GM12878 (cell line): ENCODE data around the gene CNOT10. TPM values are rescaled to one million over a fixed set of nuclear protein-coding genes. Genes with fewer than 3 reads are reported as not detected.

Experiments
- BACH1 ChIP-seq: fragments of 450-650 bp; IDR thresholded peaks from 2 replicates; pipeline ENCODE4 v1.6.1; 2017; ENCODE audit warnings: mild to moderate bottlenecking, borderline replicate concordance
- BRCA1 ChIP-seq: IDR thresholded peaks from 2 replicates; pipeline ENCODE4 v1.6.1; 2011; ENCODE audit warnings: low read depth, low read length, improper control_type of control experiment
- CBFB ChIP-seq: IDR thresholded peaks from 2 replicates; pipeline ENCODE4 v1.6.1; 2016; ENCODE audit warnings: antibody characterized with exemption, low read depth
- CREM ChIP-seq: IDR thresholded peaks from 2 replicates; pipeline ENCODE4 v1.6.1; 2014; ENCODE audit warnings: antibody characterized with exemption, low read depth
- DPF2 ChIP-seq: fragments of 450-650 bp; IDR thresholded peaks from 2 replicates; pipeline ENCODE4 v1.6.1; 2017; ENCODE audit warnings: mild to moderate bottlenecking
- EGR1 ChIP-seq, 2 experiments: IDR thresholded peaks; 1 replicate in 1 of 2; 2 replicates in 1 of 2; pipeline ENCODE4 v1.6.1; 2011 to 2012; ENCODE audit warnings: low read depth in 2 of 2, low read length in 2 of 2, borderline replicate concordance in 1 of 2, mild to moderate bottlenecking in 1 of 2, moderate library complexity in 1 of 2
- HDAC2 ChIP-seq: fragments of 200-600 bp; sonication (generic); IDR thresholded peaks from 2 replicates; pipeline ENCODE4 v1.6.1; 2017
- HDAC6 ChIP-seq: fragments of 200-600 bp; sonication (generic); IDR thresholded peaks from one replicate; pipeline ENCODE4 v1.8.0; 2017; ENCODE audit warnings: antibody characterized with exemption; ENCODE audit not compliant: unreplicated experiment
- IKZF2 ChIP-seq, 2 experiments: fragments of 450-650 bp; IDR thresholded peaks; 2 replicates each; pipeline ENCODE4 v1.6.1; 2017; ENCODE audit warnings: mild to moderate bottlenecking in 2 of 2, moderate library complexity in 2 of 2
- NFXL1 ChIP-seq: fragments of 450-650 bp; IDR thresholded peaks from 2 replicates; pipeline ENCODE4 v1.6.1; 2017; ENCODE audit warnings: antibody characterized with exemption, mild to moderate bottlenecking, borderline replicate concordance
- NR2F1 ChIP-seq: fragments of 450-650 bp; conservative IDR thresholded peaks from 2 replicates; pipeline ENCODE4 v1.6.1; 2017; ENCODE audit warnings: mild to moderate bottlenecking
- PAX5 ChIP-seq: IDR thresholded peaks from 2 replicates; pipeline ENCODE4 v1.6.1; 2011; ENCODE audit warnings: low read depth, low read length, borderline replicate concordance
- POLR2A ChIP-seq: IDR thresholded peaks from 2 replicates; pipeline ENCODE4 v1.6.1; 2011; ENCODE audit warnings: low read depth, mild to moderate bottlenecking, low read length
- RUNX3 ChIP-seq: IDR thresholded peaks from 2 replicates; pipeline ENCODE4 v1.6.1; 2012; ENCODE audit warnings: low read length, inconsistent platforms
- SPI1 ChIP-seq: IDR thresholded peaks from 2 replicates; pipeline ENCODE4 v1.6.1; 2011; ENCODE audit warnings: low read depth, mild to moderate bottlenecking, low read length, moderate library complexity, borderline replicate concordance; ENCODE audit not compliant: insufficient read depth
- STAT1 ChIP-seq: fragments of 450-650 bp; conservative IDR thresholded peaks from 2 replicates; pipeline ENCODE4 v1.6.1; 2014; ENCODE audit warnings: antibody characterized with exemption, mild to moderate bottlenecking
- TBL1XR1 ChIP-seq: IDR thresholded peaks from 2 replicates; pipeline ENCODE4 v1.6.1; 2012; ENCODE audit warnings: low read depth, low read length, improper control_type of control experiment
- TCF12 ChIP-seq: IDR thresholded peaks from 2 replicates; pipeline ENCODE4 v1.6.1; 2011; ENCODE audit warnings: low read depth, mild to moderate bottlenecking, low read length
- ZNF207 ChIP-seq: fragments of 450-650 bp; IDR thresholded peaks from 2 replicates; pipeline ENCODE4 v1.6.1; 2014; ENCODE audit warnings: antibody characterized with exemption, mild to moderate bottlenecking, borderline replicate concordance
- ZNF217 ChIP-seq: fragments of 450-650 bp; IDR thresholded peaks from 2 replicates; pipeline ENCODE4 v1.6.1; 2017; ENCODE audit warnings: antibody characterized with exemption, mild to moderate bottlenecking
- polyA plus RNA-seq, 11 experiments: library from polyadenylated mRNA; depleted of rRNA in 4 of 11; unstranded in 6 of 11; stranded (reverse) in 5 of 11; fragments of >200 nt; fragmentation: Nextera tagmentation in 4 of 11; fragmentation: Illumina TruSeq in 1 of 11; extraction: Ambion mirVana in 4 of 11; extraction: Trizol in 1 of 11; gene quantifications; 1 replicate in 1 of 11; 2 replicates in 10 of 11; pipeline versions ENCODE4 v1.2.1 to v1.2.3, GENCODE V29; 2011 to 2016; ENCODE audit warnings: inconsistent platforms in 2 of 11, missing spikeins in 2 of 11, low read depth in 1 of 11
- total RNA-seq, 4 experiments: library from RNA; depleted of rRNA in 3 of 4; stranded (reverse); fragments of >200 nt in 3 of 4; fragmentation: Illumina TruSeq in 1 of 4; extraction: Trizol in 1 of 4; gene quantifications; 2 replicates each; pipeline versions ENCODE4 v1.2.1 to v1.2.3, GENCODE V29; 2013 to 2021
- TF ChIP-seq, protein P1 (sequence below): IDR thresholded peaks from 2 replicates; pipeline ENCODE4 v1.6.1; 2011; ENCODE audit warnings: borderline replicate concordance, low read depth, mild to moderate bottlenecking, moderate library complexity, mixed read lengths, low read length; ENCODE audit not compliant: insufficient read depth; ENCODE audit errors: extremely low read length
- TF ChIP-seq, protein P2 (sequence below): fragments of 150-350 bp; IDR thresholded peaks from 2 replicates; pipeline ENCODE4 v1.6.1; 2016; ENCODE audit warnings: low read depth, low read length
- TF ChIP-seq, protein P3 (sequence below): fragments of 450-650 bp; conservative IDR thresholded peaks from 2 replicates; pipeline ENCODE4 v1.6.1; 2017; ENCODE audit warnings: mild to moderate bottlenecking, moderate library complexity

Gene CNOT10
- total and polyA plus RNA-seq, 10 of the 15 experiments (the other 5 are each of a cell fraction or from before 2014, with no cell fraction given), result 18.2 to 51.9 (median 45.5) TPM

DNA sequence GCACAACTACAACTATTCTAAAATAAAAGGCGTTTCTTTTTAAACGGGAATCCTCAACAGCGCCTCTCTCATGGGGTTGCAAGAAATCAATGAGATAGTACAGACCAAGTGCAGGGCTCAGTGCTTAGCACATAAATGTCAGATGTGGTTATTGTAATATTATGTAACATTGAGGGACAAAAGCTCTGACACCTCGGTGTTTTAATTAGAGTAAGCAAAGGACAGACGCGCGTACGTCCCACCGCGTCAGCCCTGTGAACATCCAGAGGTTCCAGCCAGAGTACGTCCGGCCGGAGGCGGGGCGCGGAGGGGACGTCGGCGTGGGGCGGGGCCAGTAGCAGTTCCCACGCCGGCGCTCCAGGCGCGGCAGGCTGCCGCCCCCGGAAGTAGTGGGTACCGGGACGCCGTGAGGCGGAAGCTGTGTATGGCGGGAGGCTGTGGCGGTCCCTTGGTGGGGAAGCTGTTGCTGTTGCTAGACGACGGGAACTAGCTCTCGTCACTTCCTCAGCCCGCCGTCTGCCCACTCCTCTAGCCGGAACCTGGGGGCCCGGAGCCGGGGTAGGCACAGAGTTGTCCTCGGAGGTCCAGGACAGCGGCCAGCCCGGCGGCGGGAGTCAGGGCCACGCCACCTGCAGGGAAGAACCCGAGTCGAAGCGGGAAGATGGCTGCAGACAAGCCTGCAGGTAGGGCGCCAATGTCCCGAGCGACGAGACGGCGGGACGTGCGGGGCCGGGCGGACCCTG is at the start of gene CNOT10 (continued):
- peak; percentile 64 for TF ChIP-seq SPI1
- TF ChIP-seq ZNF217, result no peak
- no peak for TF ChIP-seq IKZF2 (IDR thresholded peaks at IDR 0.05)
- TF ChIP-seq, protein P1, sequence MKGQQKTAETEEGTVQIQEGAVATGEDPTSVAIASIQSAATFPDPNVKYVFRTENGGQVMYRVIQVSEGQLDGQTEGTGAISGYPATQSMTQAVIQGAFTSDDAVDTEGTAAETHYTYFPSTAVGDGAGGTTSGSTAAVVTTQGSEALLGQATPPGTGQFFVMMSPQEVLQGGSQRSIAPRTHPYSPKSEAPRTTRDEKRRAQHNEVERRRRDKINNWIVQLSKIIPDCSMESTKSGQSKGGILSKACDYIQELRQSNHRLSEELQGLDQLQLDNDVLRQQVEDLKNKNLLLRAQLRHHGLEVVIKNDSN, result no peak
- peak; percentile 63; the same call in 1 of the 2 replicates for TF ChIP-seq DPF2
- no peak for TF ChIP-seq BRCA1
- TF ChIP-seq HDAC2, result no peak
- TF ChIP-seq POLR2A, result peak; percentile 87
- peak in 1 of 2 experiments; percentile 77; a peak in 2 of 3 replicates for TF ChIP-seq EGR1 (IDR thresholded peaks at IDR 0.05; ENCODE audit: borderline replicate concordance in 1 of 2, low read depth in 2 of 2, low read length in 2 of 2)
- TF ChIP-seq PAX5, result no peak
- peak; percentile 92; the same call in 1 of the 2 replicates for TF ChIP-seq ZNF207
- TF ChIP-seq BACH1, result peak; percentile 43; the same call in 1 of the 2 replicates
- TF ChIP-seq CREM, result peak; percentile 56; the same call in 1 of the 2 replicates
- TF ChIP-seq HDAC6, result no peak
- 0 out of 2 replicates have a peak, but pooled peaks have one; percentile 33 for TF ChIP-seq CBFB
- TF ChIP-seq TCF12, result no peak
- TF ChIP-seq TBL1XR1, result peak; percentile 16; the same call in 1 of the 2 replicates
- no peak; the same call in 1 of the 2 replicates for TF ChIP-seq NR2F1
- peak; percentile 78; the same call in 1 of the 2 replicates for TF ChIP-seq STAT1
- TF ChIP-seq, protein P2, sequence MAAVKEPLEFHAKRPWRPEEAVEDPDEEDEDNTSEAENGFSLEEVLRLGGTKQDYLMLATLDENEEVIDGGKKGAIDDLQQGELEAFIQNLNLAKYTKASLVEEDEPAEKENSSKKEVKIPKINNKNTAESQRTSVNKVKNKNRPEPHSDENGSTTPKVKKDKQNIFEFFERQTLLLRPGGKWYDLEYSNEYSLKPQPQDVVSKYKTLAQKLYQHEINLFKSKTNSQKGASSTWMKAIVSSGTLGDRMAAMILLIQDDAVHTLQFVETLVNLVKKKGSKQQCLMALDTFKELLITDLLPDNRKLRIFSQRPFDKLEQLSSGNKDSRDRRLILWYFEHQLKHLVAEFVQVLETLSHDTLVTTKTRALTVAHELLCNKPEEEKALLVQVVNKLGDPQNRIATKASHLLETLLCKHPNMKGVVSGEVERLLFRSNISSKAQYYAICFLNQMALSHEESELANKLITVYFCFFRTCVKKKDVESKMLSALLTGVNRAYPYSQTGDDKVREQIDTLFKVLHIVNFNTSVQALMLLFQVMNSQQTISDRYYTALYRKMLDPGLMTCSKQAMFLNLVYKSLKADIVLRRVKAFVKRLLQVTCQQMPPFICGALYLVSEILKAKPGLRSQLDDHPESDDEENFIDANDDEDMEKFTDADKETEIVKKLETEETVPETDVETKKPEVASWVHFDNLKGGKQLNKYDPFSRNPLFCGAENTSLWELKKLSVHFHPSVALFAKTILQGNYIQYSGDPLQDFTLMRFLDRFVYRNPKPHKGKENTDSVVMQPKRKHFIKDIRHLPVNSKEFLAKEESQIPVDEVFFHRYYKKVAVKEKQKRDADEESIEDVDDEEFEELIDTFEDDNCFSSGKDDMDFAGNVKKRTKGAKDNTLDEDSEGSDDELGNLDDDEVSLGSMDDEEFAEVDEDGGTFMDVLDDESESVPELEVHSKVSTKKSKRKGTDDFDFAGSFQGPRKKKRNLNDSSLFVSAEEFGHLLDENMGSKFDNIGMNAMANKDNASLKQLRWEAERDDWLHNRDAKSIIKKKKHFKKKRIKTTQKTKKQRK, result no peak
- TF ChIP-seq, protein P3, sequence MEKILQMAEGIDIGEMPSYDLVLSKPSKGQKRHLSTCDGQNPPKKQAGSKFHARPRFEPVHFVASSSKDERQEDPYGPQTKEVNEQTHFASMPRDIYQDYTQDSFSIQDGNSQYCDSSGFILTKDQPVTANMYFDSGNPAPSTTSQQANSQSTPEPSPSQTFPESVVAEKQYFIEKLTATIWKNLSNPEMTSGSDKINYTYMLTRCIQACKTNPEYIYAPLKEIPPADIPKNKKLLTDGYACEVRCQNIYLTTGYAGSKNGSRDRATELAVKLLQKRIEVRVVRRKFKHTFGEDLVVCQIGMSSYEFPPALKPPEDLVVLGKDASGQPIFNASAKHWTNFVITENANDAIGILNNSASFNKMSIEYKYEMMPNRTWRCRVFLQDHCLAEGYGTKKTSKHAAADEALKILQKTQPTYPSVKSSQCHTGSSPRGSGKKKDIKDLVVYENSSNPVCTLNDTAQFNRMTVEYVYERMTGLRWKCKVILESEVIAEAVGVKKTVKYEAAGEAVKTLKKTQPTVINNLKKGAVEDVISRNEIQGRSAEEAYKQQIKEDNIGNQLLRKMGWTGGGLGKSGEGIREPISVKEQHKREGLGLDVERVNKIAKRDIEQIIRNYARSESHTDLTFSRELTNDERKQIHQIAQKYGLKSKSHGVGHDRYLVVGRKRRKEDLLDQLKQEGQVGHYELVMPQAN, result peak; percentile 87
- TF ChIP-seq NFXL1, result no peak
- peak; percentile 57 for TF ChIP-seq RUNX3
